ENCODE data around the gene RNF212B.
"Not testable (repeated sequence)": the region's sequence is repeated elsewhere in the genome, so short reads cannot be mapped to it uniquely, and the experiment has no call there.

Gene RNF212B, protein sequence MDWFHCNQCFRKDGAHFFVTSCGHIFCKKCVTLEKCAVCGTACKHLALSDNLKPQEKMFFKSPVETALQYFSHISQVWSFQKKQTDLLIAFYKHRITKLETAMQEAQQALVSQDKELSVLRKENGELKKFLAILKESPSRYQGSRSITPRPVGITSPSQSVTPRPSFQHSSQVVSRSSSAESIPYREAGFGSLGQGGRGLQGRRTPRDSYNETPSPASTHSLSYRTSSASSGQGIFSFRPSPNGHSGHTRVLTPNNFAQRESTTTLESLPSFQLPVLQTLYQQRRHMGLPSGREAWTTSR

DNA sequence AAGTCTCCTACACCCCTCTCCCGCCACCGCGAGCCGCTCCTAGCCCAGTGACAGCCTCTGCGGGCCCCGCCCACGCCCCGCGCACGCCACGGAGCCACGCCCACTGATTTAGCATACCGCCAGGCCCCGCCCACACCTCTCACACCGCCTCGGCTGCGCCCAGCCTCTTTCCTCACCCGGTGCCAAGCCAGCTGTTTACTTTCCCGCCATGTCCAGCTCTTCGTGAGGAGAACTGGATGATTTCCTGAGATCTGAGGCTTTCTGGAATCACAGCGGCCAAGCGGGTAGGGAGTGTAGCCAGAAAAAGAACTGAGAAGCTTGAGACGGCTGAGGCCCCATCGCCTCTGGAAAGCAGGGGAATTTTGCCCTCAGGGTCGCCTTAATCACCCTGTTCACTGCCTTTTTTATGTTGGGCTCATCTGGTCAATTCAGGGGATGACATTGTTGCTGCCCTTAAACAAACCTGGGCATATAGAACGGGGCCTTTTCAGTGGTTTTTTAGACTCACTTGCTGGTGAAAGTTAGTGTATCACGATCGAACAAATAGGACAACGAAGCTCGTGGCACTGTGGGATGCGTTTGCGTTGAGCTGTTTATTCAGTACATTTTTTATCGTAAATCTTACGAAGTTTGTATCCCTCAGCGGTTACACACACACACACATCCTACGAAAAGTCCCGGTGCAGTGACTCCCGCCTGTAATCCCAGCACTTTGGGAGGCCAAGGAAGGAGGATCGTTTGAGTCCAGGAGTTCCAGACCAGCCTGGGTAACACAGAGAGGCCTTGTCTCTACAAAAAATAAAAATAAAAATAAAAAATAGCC is at the start of gene RNF212B:
Gene RNF212B, plus strand, starts transcription at position 165 of the 823 bp plus-strand sequence. CDS start 2,410 bp downstream, outside the sequence.
- Histone ChIP-seq H3K36me3 (ENCODE audit: control insufficient read depth, low read length) (no peaks in the 10 kb centered on the region), H3K4me1 (ENCODE audit: control insufficient read depth, low read length) (0 out of 2 replicates have a peak, but pooled peaks cover 3% of the 10 kb centered on the region), H3K79me2 (ENCODE audit: control insufficient read depth, low read length) (no peaks in the 10 kb centered on the region), H3K9me2 (replicated peaks; ENCODE audit: control insufficient read depth, low read length) (no peaks in the 10 kb centered on the region), H4K20me1 (ENCODE audit: control insufficient read depth, insufficient read depth, low read depth, low read length) (no peaks in the 10 kb centered on the region), H3K4me2 (ENCODE audit: low read length) (peak within 1 kb of the TSS; percentile 36), H3K27ac (ENCODE audit: low read depth, low read length) (no peak within 1 kb of the TSS), H3K9me3 (ENCODE audit: control insufficient read depth, insufficient read depth, low read length) (no peaks in the 10 kb centered on the region), H3F3A (ENCODE audit: control insufficient read depth, insufficient read depth) (no peaks in the 10 kb centered on the region), H3K4me3 (ENCODE audit: low read length) (no peak within 1 kb of the TSS), H3K27me3 (ENCODE audit: control insufficient read depth, low read length) (0 out of 2 replicates have a peak, but pooled peaks cover 2% of the 10 kb centered on the region)
- TF ChIP-seq, protein P1, sequence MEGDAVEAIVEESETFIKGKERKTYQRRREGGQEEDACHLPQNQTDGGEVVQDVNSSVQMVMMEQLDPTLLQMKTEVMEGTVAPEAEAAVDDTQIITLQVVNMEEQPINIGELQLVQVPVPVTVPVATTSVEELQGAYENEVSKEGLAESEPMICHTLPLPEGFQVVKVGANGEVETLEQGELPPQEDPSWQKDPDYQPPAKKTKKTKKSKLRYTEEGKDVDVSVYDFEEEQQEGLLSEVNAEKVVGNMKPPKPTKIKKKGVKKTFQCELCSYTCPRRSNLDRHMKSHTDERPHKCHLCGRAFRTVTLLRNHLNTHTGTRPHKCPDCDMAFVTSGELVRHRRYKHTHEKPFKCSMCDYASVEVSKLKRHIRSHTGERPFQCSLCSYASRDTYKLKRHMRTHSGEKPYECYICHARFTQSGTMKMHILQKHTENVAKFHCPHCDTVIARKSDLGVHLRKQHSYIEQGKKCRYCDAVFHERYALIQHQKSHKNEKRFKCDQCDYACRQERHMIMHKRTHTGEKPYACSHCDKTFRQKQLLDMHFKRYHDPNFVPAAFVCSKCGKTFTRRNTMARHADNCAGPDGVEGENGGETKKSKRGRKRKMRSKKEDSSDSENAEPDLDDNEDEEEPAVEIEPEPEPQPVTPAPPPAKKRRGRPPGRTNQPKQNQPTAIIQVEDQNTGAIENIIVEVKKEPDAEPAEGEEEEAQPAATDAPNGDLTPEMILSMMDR (IDR thresholded peaks at IDR 0.05; ENCODE audit: low read depth, low read length, poor library complexity, severe bottlenecking), result no peak
- no peak for TF ChIP-seq EZH2phosphoT487 (IDR thresholded peaks at IDR 0.05; ENCODE audit: borderline replicate concordance, low read length)

DNA sequence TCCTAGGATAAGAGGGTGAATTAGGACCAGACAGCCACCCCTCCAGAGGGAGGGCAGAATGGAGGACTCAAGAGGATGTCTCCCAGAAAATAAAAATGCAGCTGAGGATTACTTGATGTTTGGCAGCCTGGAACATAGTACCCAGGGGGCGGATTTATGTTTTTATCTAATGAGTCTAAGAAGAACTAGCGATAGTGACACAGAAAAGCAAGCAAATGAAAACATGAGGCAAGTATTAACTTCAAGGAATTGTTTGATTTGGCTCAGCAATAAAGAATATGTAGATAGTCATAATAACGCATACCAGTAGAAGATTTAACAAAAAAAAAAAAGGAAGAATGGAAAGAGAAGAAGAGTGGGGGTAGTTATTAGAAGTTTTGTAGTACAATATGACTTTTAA is 44.3 kb upstream of the RNF212B start:
- H3K27ac ChIP-seq (ENCODE audit: low read depth, low read length), result no peak overlapping the region
- H3K36me3 ChIP-seq (ENCODE audit: control insufficient read depth, low read length), result no peaks in the 10 kb centered on the region
- H3K9me2 ChIP-seq (replicated peaks; ENCODE audit: control insufficient read depth, low read length), result no peaks in the 10 kb centered on the region
- 0 out of 2 replicates have a peak, but pooled peaks cover 2% of the 10 kb centered on the region for H3K27me3 ChIP-seq (ENCODE audit: control insufficient read depth, low read length)
- no peaks in the 10 kb centered on the region for H3K4me1 ChIP-seq (ENCODE audit: control insufficient read depth, low read length)
- no peaks in the 10 kb centered on the region for H3K79me2 ChIP-seq (ENCODE audit: control insufficient read depth, low read length)
- no peak overlapping the region for H3K4me3 ChIP-seq (ENCODE audit: low read length)
- H3K4me2 ChIP-seq (ENCODE audit: low read length), result no peak overlapping the region
- no peaks in the 10 kb centered on the region for H4K20me1 ChIP-seq (ENCODE audit: control insufficient read depth, insufficient read depth, low read depth, low read length)
- no peaks in the 10 kb centered on the region for H3K9me3 ChIP-seq (ENCODE audit: control insufficient read depth, insufficient read depth, low read length)
- no peak for TF ChIP-seq EZH2phosphoT487 (IDR thresholded peaks at IDR 0.05; ENCODE audit: borderline replicate concordance, low read length)
- TF ChIP-seq, protein P1 (IDR thresholded peaks at IDR 0.05; ENCODE audit: low read depth, low read length, poor library complexity, severe bottlenecking), result no peak
- no peaks in the 10 kb centered on the region for H3F3A ChIP-seq (ENCODE audit: control insufficient read depth, insufficient read depth)

DNA sequence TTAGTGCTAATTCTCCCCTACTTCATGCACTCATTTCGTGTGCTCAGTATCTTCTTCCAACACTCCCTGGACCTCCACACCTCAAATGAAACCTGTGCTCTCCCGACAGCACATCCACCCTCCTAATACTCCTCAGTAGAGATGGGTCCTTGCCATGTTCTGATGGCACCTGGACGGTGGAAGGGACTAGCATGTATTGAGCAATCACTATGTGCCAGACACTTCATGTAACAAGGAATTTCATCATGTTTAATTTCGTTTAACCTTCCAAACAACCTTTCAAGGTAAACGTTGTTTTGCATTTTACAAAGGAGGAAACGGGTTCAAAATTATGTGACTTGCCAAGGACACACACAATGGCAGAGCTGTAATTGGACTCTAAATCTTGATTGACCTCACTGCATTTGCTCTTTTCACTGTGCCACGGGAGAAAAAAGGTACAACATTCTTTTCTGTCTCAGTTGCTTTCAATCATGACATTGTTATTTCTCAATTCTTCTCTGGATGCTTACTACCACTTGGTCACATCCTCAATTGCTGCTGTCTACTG is 42.1 kb upstream of the RNF212B start:
- H3K79me2 ChIP-seq (ENCODE audit: control insufficient read depth, low read length), result no peaks in the 10 kb centered on the region
- TF ChIP-seq, protein P1 (IDR thresholded peaks at IDR 0.05; ENCODE audit: low read depth, low read length, poor library complexity, severe bottlenecking), result no peak
- no peak for TF ChIP-seq EZH2phosphoT487 (IDR thresholded peaks at IDR 0.05; ENCODE audit: borderline replicate concordance, low read length)
- H3K27ac ChIP-seq (ENCODE audit: low read depth, low read length), result no peak overlapping the region
- no peaks in the 10 kb centered on the region for H3K9me2 ChIP-seq (replicated peaks; ENCODE audit: control insufficient read depth, low read length)
- H3K27me3 ChIP-seq (ENCODE audit: control insufficient read depth, low read length), result 0 out of 2 replicates have a peak, but pooled peaks cover 5% of the 10 kb centered on the region
- no peak overlapping the region for H3K4me2 ChIP-seq (ENCODE audit: low read length)
- H3K4me1 ChIP-seq (ENCODE audit: control insufficient read depth, low read length), result no peaks in the 10 kb centered on the region
- no peak overlapping the region for H3K4me3 ChIP-seq (ENCODE audit: low read length)
- no peaks in the 10 kb centered on the region for H3F3A ChIP-seq (ENCODE audit: control insufficient read depth, insufficient read depth)
- no peaks in the 10 kb centered on the region for H3K9me3 ChIP-seq (ENCODE audit: control insufficient read depth, insufficient read depth, low read length)
- no peaks in the 10 kb centered on the region for H3K36me3 ChIP-seq (ENCODE audit: control insufficient read depth, low read length)
- no peaks in the 10 kb centered on the region for H4K20me1 ChIP-seq (ENCODE audit: control insufficient read depth, insufficient read depth, low read depth, low read length)

DNA sequence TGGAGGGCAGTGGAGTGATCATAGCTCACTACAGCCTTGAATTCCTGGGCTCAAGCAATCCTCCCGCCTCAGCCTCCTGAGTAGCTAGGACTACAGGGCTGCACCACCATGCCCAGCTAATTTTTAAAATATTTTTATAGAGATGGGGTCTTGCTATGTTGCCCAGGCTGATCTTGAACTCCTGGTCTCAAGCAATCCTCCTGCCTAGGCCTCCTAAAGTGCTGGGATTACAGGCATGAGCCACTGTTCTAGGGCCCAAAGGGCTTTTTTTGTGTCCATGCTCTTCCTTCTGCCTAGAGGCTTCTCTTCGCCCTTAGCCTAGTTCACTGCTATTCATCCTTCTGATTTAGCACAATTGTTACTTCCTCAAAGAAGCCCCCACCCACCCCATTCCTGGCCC is 41.2 kb upstream of the RNF212B start:
- H3K4me1 ChIP-seq (ENCODE audit: control insufficient read depth, low read length); H3F3A ChIP-seq (ENCODE audit: control insufficient read depth, insufficient read depth); H4K20me1 ChIP-seq (ENCODE audit: control insufficient read depth, insufficient read depth, low read depth, low read length); H3K4me2 ChIP-seq (ENCODE audit: low read length); H3K79me2 ChIP-seq (ENCODE audit: control insufficient read depth, low read length); H3K4me3 ChIP-seq (ENCODE audit: low read length); H3K27me3 ChIP-seq (ENCODE audit: control insufficient read depth, low read length); H3K9me3 ChIP-seq (ENCODE audit: control insufficient read depth, insufficient read depth, low read length); H3K36me3 ChIP-seq (ENCODE audit: control insufficient read depth, low read length); H3K9me2 ChIP-seq (replicated peaks; ENCODE audit: control insufficient read depth, low read length); H3K27ac ChIP-seq (ENCODE audit: low read depth, low read length): not testable (repeated sequence)

DNA sequence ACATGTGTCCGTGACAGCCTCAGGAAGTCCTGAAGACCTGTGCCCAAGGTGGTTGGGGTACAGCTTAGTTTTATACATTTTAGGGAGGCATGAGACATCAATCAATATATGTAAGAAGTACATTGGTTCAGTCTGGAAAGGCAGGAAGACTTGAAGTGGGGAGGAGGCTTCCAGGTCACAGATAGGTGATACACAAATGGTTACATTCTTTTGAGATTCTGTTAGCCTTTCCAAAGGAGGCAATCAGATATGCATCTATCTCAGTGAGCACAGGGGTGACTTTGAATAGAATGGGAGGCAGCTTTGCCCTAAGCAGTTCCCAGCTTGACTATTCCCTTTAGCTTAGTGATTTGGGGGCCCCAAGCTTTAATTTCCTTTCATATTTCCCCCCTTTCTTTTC is 38.6 kb upstream of the RNF212B start:
- H3F3A ChIP-seq (ENCODE audit: control insufficient read depth, insufficient read depth); H3K27me3 ChIP-seq (ENCODE audit: control insufficient read depth, low read length); H3K4me1 ChIP-seq (ENCODE audit: control insufficient read depth, low read length); H3K79me2 ChIP-seq (ENCODE audit: control insufficient read depth, low read length); H3K4me2 ChIP-seq (ENCODE audit: low read length); H3K4me3 ChIP-seq (ENCODE audit: low read length); H3K27ac ChIP-seq (ENCODE audit: low read depth, low read length); H3K9me2 ChIP-seq (replicated peaks; ENCODE audit: control insufficient read depth, low read length); H3K9me3 ChIP-seq (ENCODE audit: control insufficient read depth, insufficient read depth, low read length); H4K20me1 ChIP-seq (ENCODE audit: control insufficient read depth, insufficient read depth, low read depth, low read length); H3K36me3 ChIP-seq (ENCODE audit: control insufficient read depth, low read length): not testable (repeated sequence)

All from DOHH2 (cell line).